MV-4-11 (cell line): ENCODE measurements around the gene ZNF77.
"Not testable (repeated sequence)": the region's sequence is repeated elsewhere in the genome, so short reads cannot be mapped to it uniquely, and the experiment has no call there.

Source experiments
- DNase-seq: peaks from one replicate; lab custom pipeline; 2025; lab: John Stamatoyannopoulos, UW

ZNF77 gene

DNA sequence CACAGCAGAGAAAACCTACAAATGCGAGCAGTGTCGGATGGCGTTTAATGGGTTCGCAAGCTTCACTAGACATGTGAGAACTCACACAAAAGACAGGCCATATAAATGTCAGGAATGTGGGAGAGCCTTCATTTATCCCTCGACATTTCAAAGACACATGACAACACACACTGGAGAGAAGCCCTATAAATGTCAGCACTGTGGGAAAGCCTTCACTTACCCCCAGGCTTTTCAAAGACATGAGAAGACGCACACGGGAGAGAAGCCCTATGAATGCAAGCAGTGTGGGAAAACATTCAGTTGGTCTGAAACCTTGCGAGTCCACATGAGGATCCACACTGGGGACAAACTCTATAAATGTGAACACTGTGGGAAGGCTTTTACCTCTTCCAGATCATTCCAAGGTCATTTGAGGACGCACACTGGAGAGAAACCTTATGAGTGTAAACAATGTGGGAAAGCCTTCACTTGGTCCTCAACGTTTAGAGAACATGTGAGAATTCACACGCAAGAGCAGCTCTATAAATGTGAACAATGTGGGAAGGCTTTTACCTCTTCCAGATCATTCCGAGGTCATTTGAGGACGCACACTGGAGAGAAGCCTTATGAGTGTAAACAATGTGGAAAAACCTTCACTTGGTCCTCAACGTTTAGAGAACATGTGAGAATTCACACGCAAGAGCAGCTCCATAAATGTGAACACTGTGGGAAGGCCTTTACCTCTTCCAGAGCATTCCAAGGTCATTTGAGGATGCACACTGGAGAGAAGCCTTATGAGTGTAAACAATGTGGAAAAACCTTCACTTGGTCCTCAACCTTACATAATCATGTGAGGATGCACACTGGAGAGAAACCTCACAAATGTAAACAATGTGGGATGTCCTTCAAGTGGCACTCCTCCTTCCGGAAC lies 27.2 kb downstream of the ZNF77 start:
- no peak for DNase-seq

DNA sequence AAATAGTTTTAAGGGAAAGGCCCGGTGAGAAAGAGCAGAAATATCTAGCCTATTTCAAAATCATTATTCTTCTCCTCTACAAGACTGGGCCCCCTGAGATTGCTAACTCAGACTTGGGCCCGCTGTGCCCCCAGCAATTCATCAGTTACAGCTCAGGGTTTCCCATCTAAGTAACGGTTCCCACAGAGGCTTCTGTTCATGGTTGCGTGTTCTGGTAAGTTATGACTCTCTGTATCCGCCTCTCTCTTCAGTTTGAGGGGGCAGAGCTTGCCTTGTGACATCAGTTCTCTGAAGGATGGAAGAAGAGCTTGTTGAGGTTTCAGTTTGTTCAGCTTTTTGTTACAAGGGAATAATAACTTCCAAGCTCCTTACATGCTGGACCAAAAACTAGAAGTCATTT lies 32.5 kb downstream of the ZNF77 start:
- no peak for DNase-seq

GRCh38 chr19:2906631-2907195 lies 38.1 kb downstream of the ZNF77 start:
- no peak for DNase-seq

DNA sequence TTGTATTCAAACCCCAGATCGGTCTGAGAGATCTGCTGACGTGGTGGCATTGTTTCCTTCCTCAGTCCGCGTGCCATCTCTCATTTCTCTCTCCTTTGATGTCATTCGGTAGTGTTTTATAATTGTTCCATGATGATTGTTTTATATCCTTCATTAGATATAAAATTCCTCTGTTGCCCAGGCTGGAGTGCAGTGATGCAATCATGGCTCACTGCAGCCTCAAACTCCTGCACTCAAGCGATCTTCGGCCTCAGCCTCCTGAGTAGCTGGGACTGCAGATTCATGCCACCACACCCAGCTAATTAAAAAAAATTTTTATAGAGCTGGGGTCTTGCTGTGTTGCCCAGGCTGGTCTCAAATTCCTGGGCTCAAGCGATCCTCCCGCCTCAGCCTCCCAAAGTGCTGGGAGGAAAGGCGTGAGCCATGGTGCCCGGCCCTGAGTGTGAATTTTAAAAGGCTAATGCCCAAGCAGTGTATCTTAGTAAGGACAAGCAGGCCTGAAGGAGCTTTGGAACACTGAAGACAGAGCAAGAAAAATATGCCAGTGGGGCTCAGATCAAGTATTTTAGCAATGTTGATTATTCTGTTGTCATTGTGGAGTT lies 38.8 kb downstream of the ZNF77 start:
- no peak for DNase-seq

DNA sequence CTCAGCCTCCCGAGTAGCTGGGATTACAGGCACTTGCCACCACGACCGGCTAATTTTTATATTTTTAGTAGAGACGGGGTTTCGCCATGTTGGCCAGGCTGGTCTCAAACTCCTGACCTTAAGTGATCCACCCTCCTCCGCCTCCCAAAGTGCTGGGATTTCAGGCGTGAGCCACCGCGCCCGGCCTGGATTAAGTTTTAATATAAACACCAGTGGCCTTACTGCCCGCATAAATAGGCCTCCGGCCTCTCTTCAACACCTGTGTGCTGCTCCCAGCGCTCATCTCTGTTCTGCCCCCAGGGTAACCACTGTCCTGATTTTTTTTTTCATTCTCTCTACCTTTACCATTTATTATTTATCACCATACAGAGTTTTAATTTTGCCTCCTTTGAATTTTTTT lies 41.4 kb downstream of the ZNF77 start:
- not testable (repeated sequence) for DNase-seq

- DNase-seq: no peak
Observed at GRCh38 chr19:2902590-2903218, 42.1 kb downstream of the ZNF77 start.

GRCh38 chr19:2900296-2901252 lies 44.2 kb downstream of the ZNF77 start, which contains the start of gene ZNF57:
TSS of gene ZNF57 (plus strand) at chr19:2900928. CDS start at chr19:2901046, 118 bp downstream.
- DNase-seq: peak; percentile 100

DNA sequence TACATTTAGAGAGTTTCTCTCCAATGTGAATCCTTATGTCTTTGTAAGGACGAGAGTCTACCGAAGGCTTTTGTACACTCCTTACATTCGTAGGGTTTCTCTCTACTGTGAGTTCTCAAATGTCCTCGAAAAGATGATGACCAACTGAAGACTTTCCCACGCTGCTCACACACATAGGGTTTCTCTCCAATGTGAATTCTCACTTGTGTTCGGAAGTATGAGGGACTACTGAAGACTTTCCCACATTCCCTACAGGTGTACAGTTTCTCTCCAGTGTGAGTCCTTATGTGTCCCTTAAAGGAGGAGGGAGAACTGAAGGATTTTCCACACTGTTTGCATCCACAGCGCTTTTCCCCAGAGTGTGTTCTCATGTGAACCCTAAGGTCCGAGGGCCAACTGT lies 48.1 kb downstream of the ZNF77 start:
- no peak for DNase-seq

DNA sequence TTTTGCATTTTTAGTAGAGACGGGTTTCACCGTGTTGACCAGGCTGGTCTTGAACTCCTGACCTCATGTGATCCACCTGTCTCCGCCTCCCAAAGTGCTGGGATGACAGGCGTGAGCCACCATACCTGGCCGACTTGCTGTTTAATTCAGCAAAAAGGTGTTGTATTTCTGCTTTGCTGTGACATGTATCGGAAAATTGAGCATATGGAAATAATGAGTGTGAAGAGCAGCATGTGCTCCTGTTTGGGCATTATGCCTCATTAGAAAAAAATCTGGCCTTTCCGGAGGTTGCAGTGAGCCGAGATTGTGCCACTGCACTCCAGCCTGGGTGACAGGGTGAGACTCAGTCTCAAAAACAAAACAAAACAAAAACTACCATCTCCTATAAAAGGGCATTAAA lies 54.2 kb downstream of the ZNF77 start:
- not testable (repeated sequence) for DNase-seq

- DNase-seq: no peak
Observed at GRCh38 chr19:2888731-2889224, 56.0 kb downstream of the ZNF77 start.

DNA sequence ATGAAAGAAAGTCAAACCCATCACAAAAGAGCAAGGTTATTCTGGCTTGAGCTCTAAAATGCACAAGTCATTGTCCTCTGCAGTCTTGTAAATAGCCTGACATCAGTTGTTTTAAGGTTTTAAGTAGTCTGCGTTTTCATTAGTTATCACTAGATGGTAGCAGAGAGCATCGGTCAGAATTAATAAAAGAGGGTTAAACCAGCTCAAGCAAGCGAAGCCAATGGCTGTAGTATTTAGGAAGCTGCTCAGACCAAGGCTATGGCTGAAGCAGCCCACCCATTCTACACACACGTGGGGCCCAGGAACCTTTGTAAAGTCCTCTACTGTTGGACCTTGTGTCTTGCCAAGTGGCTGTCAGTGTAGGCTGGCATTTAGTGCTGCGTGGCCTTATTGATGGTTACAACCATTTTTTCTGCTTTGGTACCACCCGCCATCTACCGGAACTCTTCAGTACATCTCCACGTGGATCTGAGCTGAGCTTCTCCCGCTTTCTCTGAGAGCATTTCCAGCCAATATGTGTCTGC lies 57.3 kb downstream of the ZNF77 start:
- peak; percentile 77 for DNase-seq

GRCh38 chr19:2885736-2886135 lies 59.0 kb downstream of the ZNF77 start:
- DNase-seq: no peak

GRCh38 chr19:2883686-2884439 lies 60.9 kb downstream of the ZNF77 start:
- DNase-seq: no peak
